H1 (cell line): ENCODE results near the gene ABLIM1. TPM values are rescaled to one million over a fixed set of nuclear protein-coding genes. Genes with fewer than 3 reads are reported as not detected.

ENCODE experiments used
- CTCF ChIA-PET: fragments of 300-600 bp; sonication (Branson Sonifier 250); formaldehyde crosslinking; loops from one replicate; lab custom pipeline; 2021; ENCODE audit not compliant: partially characterized antibody; lab: Charles Lee
- POLR2A ChIA-PET: fragments of 300-600 bp; sonication (Branson Sonifier 250); formaldehyde crosslinking; loops from one replicate; lab custom pipeline; 2021; ENCODE audit warnings: inconsistent platforms; ENCODE audit not compliant: partially characterized antibody; lab: Charles Lee
- DNase-seq, 2 experiments: peaks; one replicate each; pipeline versions ENCODE4 v3.0.0 to v3.0.0-alpha.2; 2010 to 2022; ENCODE audit warnings: low spot score in 2 of 2, low read depth in 1 of 2, mixed read lengths in 1 of 2
- FAIRE-seq: peaks from 2 replicates; lab custom pipeline; 2011; peaks lifted over from hg19 to GRCh38; lab: Jason Lieb, UNC
- H2AFZ ChIP-seq: 2 replicates; pipeline ENCODE4 v1.8.1; 2012; ENCODE audit warnings: low read length, inconsistent platforms
- H2AK5ac ChIP-seq: 2 replicates; pipeline ENCODE4 v1.6.1; 2013; ENCODE audit warnings: low read depth, low read length
- H2BK120ac ChIP-seq: replicated peaks from 2 replicates; pipeline ENCODE3; 2013; ENCODE audit warnings: low read depth, low read length, inconsistent platforms
- H2BK12ac ChIP-seq: 2 replicates; pipeline ENCODE4 v1.6.1; 2013; ENCODE audit warnings: low read depth, low read length
- H2BK15ac ChIP-seq: 2 replicates; pipeline ENCODE4 v1.6.1; 2013; ENCODE audit warnings: low read length
- H2BK20ac ChIP-seq: 2 replicates; pipeline ENCODE4 v1.6.1; 2013; ENCODE audit warnings: low read length
- H2BK5ac ChIP-seq: 2 replicates; pipeline ENCODE4 v1.6.1; 2013; ENCODE audit warnings: low read depth, low read length
- H3K14ac ChIP-seq: 2 replicates; pipeline ENCODE4 v1.6.1; 2013; ENCODE audit warnings: inconsistent platforms; ENCODE audit not compliant: insufficient read length
- H3K18ac ChIP-seq: 2 replicates; pipeline ENCODE4 v1.6.1; 2013; ENCODE audit warnings: low read length; ENCODE audit errors: extremely low read depth
- H3K23ac ChIP-seq: 2 replicates; pipeline ENCODE4 v1.6.1; 2013; ENCODE audit warnings: inconsistent platforms; ENCODE audit not compliant: insufficient read length
- H3K23me2 ChIP-seq: 2 replicates; pipeline ENCODE4 v1.6.1; 2013; ENCODE audit warnings: low read depth, low read length
- H3K27ac ChIP-seq: 2 replicates; pipeline ENCODE4 v1.6.1; 2011; ENCODE audit warnings: low read depth, low read length, inconsistent platforms
- H3K27me3 ChIP-seq, 4 experiments: replicated peaks in 1 of 4; 1 replicate in 1 of 4; 2 replicates in 3 of 4; pipeline versions ENCODE4 v1.6.1 to v1.8.1; 2011 to 2013; ENCODE audit warnings: low read length in 3 of 4, mild to moderate bottlenecking in 3 of 4, inconsistent platforms in 2 of 4, mixed read lengths in 2 of 4, moderate library complexity in 1 of 4; ENCODE audit not compliant: control insufficient read depth in 3 of 4, insufficient read depth in 3 of 4; ENCODE audit errors: extremely low read depth in 1 of 4
- H3K36me3 ChIP-seq, 4 experiments: 2 replicates each; pipeline versions ENCODE4 v1.6.1 to v1.8.1; 2011 to 2013; ENCODE audit warnings: mild to moderate bottlenecking in 4 of 4, low read length in 3 of 4, moderate library complexity in 2 of 4, control low read depth in 1 of 4, inconsistent platforms in 1 of 4; ENCODE audit not compliant: insufficient read depth in 4 of 4, control insufficient read depth in 2 of 4
- H3K4ac ChIP-seq: replicated peaks from 2 replicates; pipeline ENCODE3; 2013; ENCODE audit warnings: low read length, low read depth, mixed read lengths, inconsistent platforms; ENCODE audit not compliant: insufficient read length
- H3K4me1 ChIP-seq, 4 experiments: replicated peaks in 1 of 4; 1 replicate in 1 of 4; 2 replicates in 3 of 4; pipeline versions ENCODE4 v1.6.1 to v1.8.1; 2011 to 2013; ENCODE audit warnings: low read length in 3 of 4, inconsistent platforms in 2 of 4, mixed read lengths in 1 of 4; ENCODE audit not compliant: insufficient read depth in 4 of 4, control insufficient read depth in 3 of 4
- H3K4me2 ChIP-seq, 2 experiments: 2 replicates each; pipeline versions ENCODE4 v1.6.1 to v1.8.1; 2011 to 2013; ENCODE audit warnings: low read depth in 2 of 2, low read length in 2 of 2, control low read depth in 1 of 2, inconsistent platforms in 1 of 2, mild to moderate bottlenecking in 1 of 2; ENCODE audit not compliant: insufficient read depth in 1 of 2
- H3K4me3 ChIP-seq, 4 experiments: fragments of 200-600, 300-600 bp in 1 of 4; sonication (generic), shearing (Covaris generic), sonication (Bioruptor Twin) in 1 of 4; 2 replicates each; pipeline versions ENCODE4 v1.5.1 to v1.8.1; 2011 to 2016; ENCODE audit warnings: low read length in 4 of 4, low read depth in 3 of 4, control low read depth in 2 of 4, inconsistent platforms in 2 of 4, mild to moderate bottlenecking in 2 of 4, mixed read lengths in 1 of 4, moderate library complexity in 1 of 4; ENCODE audit not compliant: insufficient read depth in 2 of 4; ENCODE audit errors: extremely low read depth in 1 of 4
- H3K56ac ChIP-seq: replicated peaks from 2 replicates; pipeline ENCODE3; 2013; ENCODE audit warnings: low read depth, mild to moderate bottlenecking, mixed read lengths, low read length, inconsistent platforms; ENCODE audit not compliant: insufficient read length
- H3K79me1 ChIP-seq: 2 replicates; pipeline ENCODE4 v1.6.1; 2013; ENCODE audit warnings: low read depth, low read length, control low read depth
- H3K79me2 ChIP-seq, 2 experiments: 2 replicates each; pipeline versions ENCODE4 v1.6.1 to v1.8.1; 2012 to 2013; ENCODE audit warnings: low read length in 2 of 2, mild to moderate bottlenecking in 2 of 2, inconsistent platforms in 1 of 2; ENCODE audit not compliant: insufficient read depth in 2 of 2, control insufficient read depth in 1 of 2
- H3K9ac ChIP-seq, 4 experiments: replicated peaks in 1 of 4; 1 replicate in 1 of 4; 2 replicates in 3 of 4; pipeline versions ENCODE4 v1.6.1 to v1.8.1; 2011 to 2013; ENCODE audit warnings: low read depth in 3 of 4, low read length in 3 of 4, control low read depth in 2 of 4, mild to moderate bottlenecking in 2 of 4, moderate library complexity in 2 of 4, inconsistent platforms in 1 of 4; ENCODE audit errors: extremely low read depth in 1 of 4
- H3K9me3 ChIP-seq, 2 experiments: 2 replicates each; pipeline versions ENCODE4 v1.6.1 to v1.8.1; 2012 to 2013; ENCODE audit warnings: mild to moderate bottlenecking in 2 of 2, moderate library complexity in 2 of 2, control low read depth in 1 of 2, inconsistent platforms in 1 of 2, low read depth in 1 of 2, low read length in 1 of 2, mixed read lengths in 1 of 2; ENCODE audit not compliant: insufficient read depth in 2 of 2
- H4K20me1 ChIP-seq, 2 experiments: replicated peaks in 1 of 2; 2 replicates each; pipeline versions ENCODE3 to v1.8.1; 2011 to 2013; ENCODE audit warnings: inconsistent platforms in 2 of 2, low read length in 2 of 2, mild to moderate bottlenecking in 1 of 2; ENCODE audit not compliant: insufficient read depth in 2 of 2, control insufficient read depth in 1 of 2
- H4K5ac ChIP-seq: 2 replicates; pipeline ENCODE4 v1.6.1; 2013; ENCODE audit warnings: low read length, low read depth, mixed read lengths, inconsistent platforms; ENCODE audit not compliant: insufficient read length
- H4K8ac ChIP-seq: 2 replicates; pipeline ENCODE4 v1.8.0; 2013; ENCODE audit warnings: mild to moderate bottlenecking, moderate library complexity, low read length, inconsistent platforms; ENCODE audit not compliant: insufficient read depth; ENCODE audit errors: extremely low read depth
- H4K91ac ChIP-seq: replicated peaks from 2 replicates; pipeline ENCODE3; 2013; ENCODE audit warnings: low read length, mixed read lengths, inconsistent platforms; ENCODE audit not compliant: insufficient read length
- ASH2L ChIP-seq: fragments of 200-600, 300-600 bp; sonication (generic); IDR thresholded peaks from one replicate; pipeline ENCODE4 v1.7.1; 2017; ENCODE audit warnings: low read length
- EZH2 ChIP-seq: fragments of 200-600 bp; sonication (generic); IDR thresholded peaks from 2 replicates; pipeline ENCODE4 v1.7.1; 2012; ENCODE audit warnings: low read depth, mild to moderate bottlenecking, moderate library complexity, low read length, inconsistent platforms; ENCODE audit not compliant: severe bottlenecking
- FOSL1 ChIP-seq: IDR thresholded peaks from 2 replicates; pipeline ENCODE4 v1.6.1; 2011; ENCODE audit warnings: mild to moderate bottlenecking, low read depth, low read length, moderate library complexity; ENCODE audit not compliant: insufficient read depth
- HDAC2 ChIP-seq, 2 experiments: fragments of 300-600 bp in 1 of 2; sonication (generic) in 1 of 2; IDR thresholded peaks; 2 replicates each; pipeline ENCODE4 v1.6.1; 2011 to 2012; ENCODE audit warnings: low read depth in 2 of 2, low read length in 2 of 2, mild to moderate bottlenecking in 2 of 2, moderate library complexity in 2 of 2, borderline replicate concordance in 1 of 2, inconsistent platforms in 1 of 2
- KDM5A ChIP-seq: fragments of 200-600 bp; IDR thresholded peaks from 2 replicates; pipeline ENCODE4 v1.7.1; 2012; ENCODE audit warnings: mild to moderate bottlenecking, low read length, inconsistent platforms, mixed read lengths
- PHF8 ChIP-seq: fragments of 200-600 bp; sonication (generic); conservative IDR thresholded peaks from 2 replicates; pipeline ENCODE4 v1.7.1; 2012; ENCODE audit warnings: low read depth, mild to moderate bottlenecking, inconsistent platforms, low read length, moderate library complexity
- RAD21 ChIP-seq, 2 experiments: IDR thresholded peaks in 1 of 2; conservative IDR thresholded peaks in 1 of 2; 2 replicates each; pipeline ENCODE4 v1.6.1; 2011; ENCODE audit warnings: low read depth in 2 of 2, low read length in 2 of 2, improper control_type of control experiment in 1 of 2, inconsistent platforms in 1 of 2, mild to moderate bottlenecking in 1 of 2, moderate library complexity in 1 of 2
- RXRA ChIP-seq: IDR thresholded peaks from 2 replicates; pipeline ENCODE4 v1.6.1; 2011; ENCODE audit warnings: low read depth, mild to moderate bottlenecking, low read length, moderate library complexity; ENCODE audit not compliant: insufficient read depth
- SP1 ChIP-seq: IDR thresholded peaks from 2 replicates; pipeline ENCODE4 v1.6.1; 2011; ENCODE audit warnings: low read depth, low read length
- SP2 ChIP-seq: IDR thresholded peaks from 2 replicates; pipeline ENCODE4 v1.6.1; 2012; ENCODE audit warnings: mild to moderate bottlenecking, low read length, inconsistent platforms
- SRF ChIP-seq: IDR thresholded peaks from 2 replicates; pipeline ENCODE4 v1.6.1; 2011; ENCODE audit warnings: mild to moderate bottlenecking, low read depth, low read length, moderate library complexity
- TAF7 ChIP-seq: optimal IDR thresholded peaks from 2 replicates; pipeline ENCODE3; 2011; ENCODE audit warnings: low read depth, mild to moderate bottlenecking, inconsistent platforms, low read length, moderate library complexity, borderline replicate concordance
- TBP ChIP-seq: IDR thresholded peaks from 2 replicates; pipeline ENCODE4 v1.6.1; 2011; ENCODE audit warnings: low read depth, low read length, improper control_type of control experiment
- ZNF274 ChIP-seq: IDR thresholded peaks from 2 replicates; pipeline ENCODE4 v1.7.0; 2012; ENCODE audit warnings: low read length, borderline replicate concordance; ENCODE audit errors: extremely low read depth
- WGBS, 2 experiments: shearing (Covaris generic) in 1 of 2; methylation state at CpG; one replicate each; pipeline versions ENCODE4 v1.1.6 to v1.1.7; 2013 to 2015; ENCODE audit warnings: low lambda C conversion rate in 2 of 2, mixed read lengths in 2 of 2, inconsistent platforms in 1 of 2, low coverage in 1 of 2, missing lambda C conversion rate in 1 of 2; ENCODE audit not compliant: insufficient replicate concordance in 2 of 2, insufficient coverage in 1 of 2, insufficient read length in 1 of 2; ENCODE audit errors: extremely low coverage in 1 of 2, missing lambda C conversion rate in 1 of 2; 5-methylcytosine and 5-hydroxymethylcytosine counted together
- polyA plus RNA-seq, 7 experiments: library from polyadenylated mRNA; depleted of rRNA in 3 of 7; stranded (reverse) in 5 of 7; unstranded in 2 of 7; fragments of >200 nt in 5 of 7; fragments of 200-250 nt in 2 of 7; gene quantifications; 1 replicate in 5 of 7; 2 replicates in 1 of 7; 4 replicates in 1 of 7; pipeline versions ENCODE4 v1.2.1 to v1.2.3, GENCODE V29; 2011 to 2013; ENCODE audit warnings: missing spikeins in 2 of 7, mixed read lengths in 2 of 7
- total RNA-seq: library from RNA; stranded (reverse); fragmentation: NEBNext Ultra II Directional; extraction: Animal tissue kit (Norgen Biotek cat#: 25700); gene quantifications from 2 replicates; pipeline ENCODE4 v1.2.1, GENCODE V29; 2021

ABLIM1 gene
- total and polyA plus RNA-seq, 2 of the 8 experiments (the other 6 are each of a cell fraction or from before 2014, with no cell fraction given), result 51.2 to 51.7 TPM

- H3K23me2 ChIP-seq, result no peaks in the 10 kb centered on the region
- H3K27me3 ChIP-seq, result no peaks in the 10 kb centered on the region
- H3K79me2 ChIP-seq, result no peaks in the 10 kb centered on the region
- no peak overlapping the region for H3K14ac ChIP-seq
- H2BK20ac ChIP-seq, result no peak overlapping the region
- no peak overlapping the region for H4K8ac ChIP-seq
- no peak overlapping the region for H3K56ac ChIP-seq
- H3K9ac ChIP-seq, result no peak overlapping the region
- H3K27ac ChIP-seq, result no peak overlapping the region
- H4K20me1 ChIP-seq, result peaks cover 2% of the 10 kb centered on the region in 2 experiments
- H4K91ac ChIP-seq, result no peak overlapping the region
- POLR2A ChIA-PET, result no interaction called here
- H2AK5ac ChIP-seq, result no peak overlapping the region
- WGBS, 2 experiments, result 87% methylated on average over 2 of the region's 2 CpGs; no CpG with 5 or more reads in 1 of the 2 experiments
- H2BK5ac ChIP-seq, result no peak overlapping the region
- H2BK12ac ChIP-seq, result no peak overlapping the region
- no peak overlapping the region for H3K18ac ChIP-seq
- no peak overlapping the region for H3K23ac ChIP-seq
- no peaks in the 10 kb centered on the region for H3K79me1 ChIP-seq
- H3K9me3 ChIP-seq, result no peaks in the 10 kb centered on the region
- H3K4me1 ChIP-seq, result peaks cover 0 to 2% (median under 1%) of the 10 kb centered on the region in 4 experiments; a peak in 2 of 7 replicates
- DNase-seq, result no peak
- H3K4me2 ChIP-seq, result no peak overlapping the region
- CTCF ChIA-PET, result interaction anchor here (1.1 to 4.9 kb wide), 7 partner anchors 10 to 145 kb away, joined by 3 to 26 read pairs (median 5); no protein-coding TSS in a partner anchor
- H2AFZ ChIP-seq, result no peak overlapping the region
- no peaks in the 10 kb centered on the region; a peak in 1 of 8 replicates for H3K36me3 ChIP-seq
- no peak overlapping the region for H4K5ac ChIP-seq
- no peak overlapping the region for H2BK120ac ChIP-seq
- H3K4me3 ChIP-seq, result no peak overlapping the region
- H2BK15ac ChIP-seq, result no peak overlapping the region
- FAIRE-seq, result no peak
- no peak overlapping the region for H3K4ac ChIP-seq
- no peak for TF ChIP-seq RXRA
- TF ChIP-seq ZNF274, result no peak
- no peak for TF ChIP-seq ASH2L
- TF ChIP-seq FOSL1, result no peak
- TF ChIP-seq EZH2, result no peak
- no peak for TF ChIP-seq TBP
- no peak for TF ChIP-seq HDAC2 (IDR thresholded peaks at IDR 0.05; ENCODE audit: borderline replicate concordance in 1 of 2, low read depth in 2 of 2, low read length in 2 of 2)
- no peak for TF ChIP-seq SP2
- TF ChIP-seq TAF7, result no peak
- no peak for TF ChIP-seq RAD21 (IDR thresholded peaks at IDR 0.05 in 1 of 2, conservative IDR thresholded peaks at IDR 0.05 in 1 of 2; ENCODE audit: low read depth in 2 of 2, low read length in 2 of 2)
- TF ChIP-seq SRF, result no peak
- no peak for TF ChIP-seq PHF8
- TF ChIP-seq KDM5A, result no peak
- no peak for TF ChIP-seq SP1
Observed at GRCh38 chr10:114448897-114449296, 209.2 kb downstream of the ABLIM1 start.
